ENCODE results near the gene CXXC4.

CXXC4 gene

DNA sequence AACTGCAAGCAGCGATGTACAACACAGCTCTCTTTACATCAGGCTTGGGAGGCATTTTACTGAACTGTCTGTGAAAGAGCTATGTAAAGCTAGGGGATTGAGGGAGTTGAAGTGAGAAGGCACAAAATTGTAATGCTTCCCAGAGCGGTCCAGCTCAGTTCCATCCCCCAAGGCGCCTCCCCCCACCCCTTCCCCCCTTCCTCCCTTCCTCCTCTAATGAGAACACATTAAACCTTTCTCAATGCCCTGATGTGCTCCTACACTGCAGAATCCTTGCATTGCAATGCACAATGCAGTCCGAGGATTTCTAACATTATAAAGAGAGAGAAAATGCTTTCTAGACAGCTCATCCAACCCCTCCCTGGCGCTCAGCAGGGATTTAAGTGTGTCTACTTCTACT, 73.9 kb downstream of the CXXC4 start:
- Histone ChIP-seq H3K4me3 (ENCODE audit: low read length in 2 of 2) (no peak overlapping the region), H3K9me3 (ENCODE audit: control insufficient read depth in 2 of 2, low read length in 2 of 2) (no peaks in the 10 kb centered on the region), H3K36me3 (ENCODE audit: control insufficient read depth in 2 of 2, insufficient read depth in 2 of 2, low read length in 2 of 2) (no peaks in the 10 kb centered on the region), H3K4me1 (ENCODE audit: control insufficient read depth, insufficient read depth, low read length) (no peaks in the 10 kb centered on the region), H3K9ac (ENCODE audit: low read length in 2 of 2) (no peak overlapping the region), H3K27ac (ENCODE audit: low read length) (no peak overlapping the region), H3K27me3 (ENCODE audit: control insufficient read depth in 1 of 2, insufficient read depth in 2 of 2, low read length in 2 of 2) (no peaks in the 10 kb centered on the region)

Data from stomach smooth muscle (tissue), 2 donors.